ENCODE measurements around the gene FAM43B.

The FAM43B gene

GRCh38 chr1:20569523-20570098 lies 17.2 kb downstream of the FAM43B start:
- no peak for DNase-seq

DNA sequence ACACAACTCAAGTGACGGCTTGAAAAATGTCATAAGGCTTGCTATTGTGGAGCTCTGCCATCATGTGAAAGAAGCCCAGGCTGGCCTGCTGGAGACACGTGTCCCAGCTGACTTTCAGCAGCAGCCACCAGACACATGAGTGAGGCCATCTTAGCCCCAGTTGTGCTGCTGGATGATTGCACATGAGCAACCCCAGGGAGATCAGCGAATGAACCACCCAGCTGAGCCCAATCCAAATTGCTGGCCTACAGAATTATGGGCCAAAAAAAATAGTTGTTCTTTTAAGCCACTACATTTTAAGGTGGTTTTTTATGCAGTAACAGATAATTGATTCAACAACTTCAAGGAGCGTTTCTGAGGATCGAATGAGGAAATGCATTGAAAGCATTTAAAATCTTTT lies 19.1 kb downstream of the FAM43B start:
- no peak for TF ChIP-seq POLR2A (IDR thresholded peaks at IDR 0.05; ENCODE audit: low read length)
- no peak for TF ChIP-seq GATA1 (IDR thresholded peaks at IDR 0.05; ENCODE audit: low read depth, low read length)
- no peak for DNase-seq

More at GRCh38 chr1:20569523-20570098, 17.2 kb downstream of the FAM43B start:
- TF ChIP-seq POLR2A (IDR thresholded peaks at IDR 0.05; ENCODE audit: low read length) (no peak), GATA1 (IDR thresholded peaks at IDR 0.05; ENCODE audit: low read depth, low read length) (no peak)

- no peak for DNase-seq
Observed at GRCh38 chr1:20573987-20574386, 21.6 kb downstream of the FAM43B start.

DNA sequence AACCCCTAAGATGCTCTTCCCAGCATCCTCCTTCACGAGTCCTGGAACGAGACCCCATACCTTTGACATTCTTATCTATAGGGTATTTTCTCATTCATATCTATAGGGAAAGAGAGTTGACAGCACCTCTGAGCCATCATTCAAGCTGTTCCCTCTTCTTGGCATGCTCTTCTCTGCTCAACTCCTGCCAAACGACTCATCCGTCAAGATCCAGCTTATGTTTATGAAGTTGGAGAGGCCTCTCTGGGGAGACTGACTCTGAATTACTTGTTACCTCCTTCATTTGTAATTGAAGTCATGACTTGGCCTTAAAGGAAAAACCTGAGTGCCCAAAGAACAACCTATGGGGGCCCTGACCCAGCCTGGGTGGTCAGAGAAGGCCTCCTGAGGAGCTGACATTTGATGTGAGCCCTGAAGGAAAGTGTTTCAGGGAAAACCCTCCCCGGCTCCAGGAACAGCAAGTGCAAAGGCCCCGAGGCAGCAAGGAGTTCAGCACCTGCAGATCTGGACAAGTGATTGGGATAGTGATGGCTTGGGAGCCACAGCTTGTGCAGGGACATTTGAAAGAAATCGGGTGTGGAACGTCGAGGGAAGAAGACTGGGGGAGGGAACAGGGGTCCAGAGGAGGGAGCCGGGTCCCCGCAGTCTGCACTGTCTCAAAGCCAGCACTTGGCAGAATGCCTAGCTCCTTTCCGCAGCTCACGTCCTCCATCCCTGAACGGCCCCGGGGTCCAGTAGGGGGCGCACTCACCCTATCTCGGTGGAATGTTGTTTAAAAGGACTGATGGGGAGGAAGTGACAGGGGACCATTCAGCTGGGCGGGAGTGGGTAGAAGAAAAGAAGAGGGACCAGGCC lies 22.5 kb downstream of the FAM43B start:
- DNase-seq, result peak; percentile 76 to 84
- TF ChIP-seq GATA1 (IDR thresholded peaks at IDR 0.05; ENCODE audit: low read depth, low read length), result no peak
- no peak for TF ChIP-seq POLR2A (IDR thresholded peaks at IDR 0.05; ENCODE audit: low read length)

More at GRCh38 chr1:20573987-20574386, 21.6 kb downstream of the FAM43B start:
- TF ChIP-seq GATA1 (IDR thresholded peaks at IDR 0.05; ENCODE audit: low read depth, low read length) (no peak), POLR2A (IDR thresholded peaks at IDR 0.05; ENCODE audit: low read length) (no peak)

GRCh38 chr1:20575541-20576336 lies 23.4 kb downstream of the FAM43B start:
- TF ChIP-seq POLR2A (IDR thresholded peaks at IDR 0.05; ENCODE audit: low read length) (no peak), GATA1 (IDR thresholded peaks at IDR 0.05; ENCODE audit: low read depth, low read length) (no peak)
- no peak for DNase-seq

GRCh38 chr1:20578062-20578461 lies 25.7 kb downstream of the FAM43B start:
- no peak for TF ChIP-seq POLR2A (IDR thresholded peaks at IDR 0.05; ENCODE audit: low read length)
- TF ChIP-seq GATA1 (IDR thresholded peaks at IDR 0.05; ENCODE audit: low read depth, low read length), result no peak
- no peak for DNase-seq

GRCh38 chr1:20578721-20579395 lies 26.5 kb downstream of the FAM43B start:
- DNase-seq, result no peak
- no peak for TF ChIP-seq POLR2A (IDR thresholded peaks at IDR 0.05; ENCODE audit: low read length)
- TF ChIP-seq GATA1 (IDR thresholded peaks at IDR 0.05; ENCODE audit: low read depth, low read length), result no peak

DNA sequence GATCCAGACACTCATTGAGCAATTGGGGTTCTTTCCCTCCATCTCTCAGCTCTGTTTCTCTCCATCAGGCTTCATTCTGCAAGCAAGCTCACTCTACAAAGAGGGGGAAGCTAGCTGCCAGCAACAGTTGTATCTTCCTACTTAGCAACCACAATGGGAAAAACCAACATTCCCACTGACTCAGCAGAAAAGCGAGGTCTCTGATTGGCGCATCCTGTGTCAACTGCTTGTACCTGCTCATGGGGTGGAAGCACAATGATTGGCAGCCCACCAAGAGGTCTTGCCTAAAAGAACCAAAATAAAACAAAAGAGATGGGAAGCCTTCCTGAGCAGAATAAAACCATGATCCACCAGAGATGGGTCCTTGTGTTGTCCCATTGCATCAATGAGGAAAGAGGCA lies 32.5 kb downstream of the FAM43B start:
- no peak for DNase-seq
- TF ChIP-seq GATA1 (IDR thresholded peaks at IDR 0.05; ENCODE audit: low read depth, low read length) (no peak), POLR2A (IDR thresholded peaks at IDR 0.05; ENCODE audit: low read length) (no peak)

DNA sequence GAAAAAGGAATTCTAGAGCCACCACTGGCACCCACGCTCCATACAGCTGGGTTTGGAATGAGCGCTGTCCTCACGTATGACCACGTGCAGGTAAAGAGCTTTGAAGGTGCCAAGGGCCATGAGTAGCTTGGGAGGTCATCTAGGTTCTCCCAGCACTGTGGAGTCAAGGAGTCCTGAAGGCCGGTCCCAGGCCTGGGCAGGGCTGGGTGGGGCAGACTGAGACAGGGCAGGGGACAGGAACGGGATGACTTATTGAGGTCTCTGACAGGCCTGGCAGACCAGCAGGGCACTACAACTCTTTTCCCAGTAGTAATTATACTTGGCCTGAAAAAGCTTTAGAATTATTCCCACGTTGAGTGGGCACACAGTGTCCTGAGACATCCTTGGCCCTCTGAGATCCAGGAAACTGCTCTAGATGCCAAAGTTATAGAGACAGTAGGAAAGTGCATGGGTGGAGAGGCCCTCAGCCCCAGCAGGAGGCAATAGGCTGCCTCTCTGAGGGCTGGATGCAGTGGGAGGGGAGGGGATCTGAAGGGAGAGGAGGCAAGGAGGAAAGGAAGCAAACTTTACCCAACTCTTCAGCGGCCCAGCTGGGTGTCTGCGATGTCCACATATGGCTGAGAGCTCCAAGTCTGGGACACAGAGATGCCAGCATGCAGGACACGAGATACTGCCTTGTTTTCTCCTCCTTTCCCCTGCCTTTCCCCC lies 34.7 kb downstream of the FAM43B start:
- DNase-seq, result no peak

DNA sequence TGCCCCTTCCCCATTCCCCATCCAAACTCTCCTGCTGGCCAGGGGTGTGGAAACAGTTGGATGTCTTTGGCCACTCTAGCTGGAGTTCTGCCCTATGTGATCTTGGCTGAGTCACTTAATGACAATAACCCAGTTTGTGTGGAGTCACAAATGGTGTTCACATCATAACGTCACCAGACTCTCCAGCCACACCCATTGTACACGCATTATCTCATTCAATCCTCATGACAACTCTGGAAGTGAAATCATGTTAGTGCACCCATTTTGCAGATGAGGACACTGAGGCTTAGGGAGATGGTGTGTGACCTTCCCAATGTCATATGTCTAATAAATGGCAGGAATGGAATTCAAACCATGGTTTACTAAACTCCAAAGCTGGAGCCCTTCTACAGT lies 35.3 kb downstream of the FAM43B start:
- TF ChIP-seq GATA1 (IDR thresholded peaks at IDR 0.05; ENCODE audit: low read depth, low read length) (no peak), POLR2A (IDR thresholded peaks at IDR 0.05; ENCODE audit: low read length) (no peak)
- peak in 1 of 2 experiments; percentile 16 for DNase-seq

More for the DNA sequence above, 34.7 kb downstream of the FAM43B start:
- no peak for TF ChIP-seq POLR2A (IDR thresholded peaks at IDR 0.05; ENCODE audit: low read length)
- TF ChIP-seq GATA1 (IDR thresholded peaks at IDR 0.05; ENCODE audit: low read depth, low read length), result no peak

DNA sequence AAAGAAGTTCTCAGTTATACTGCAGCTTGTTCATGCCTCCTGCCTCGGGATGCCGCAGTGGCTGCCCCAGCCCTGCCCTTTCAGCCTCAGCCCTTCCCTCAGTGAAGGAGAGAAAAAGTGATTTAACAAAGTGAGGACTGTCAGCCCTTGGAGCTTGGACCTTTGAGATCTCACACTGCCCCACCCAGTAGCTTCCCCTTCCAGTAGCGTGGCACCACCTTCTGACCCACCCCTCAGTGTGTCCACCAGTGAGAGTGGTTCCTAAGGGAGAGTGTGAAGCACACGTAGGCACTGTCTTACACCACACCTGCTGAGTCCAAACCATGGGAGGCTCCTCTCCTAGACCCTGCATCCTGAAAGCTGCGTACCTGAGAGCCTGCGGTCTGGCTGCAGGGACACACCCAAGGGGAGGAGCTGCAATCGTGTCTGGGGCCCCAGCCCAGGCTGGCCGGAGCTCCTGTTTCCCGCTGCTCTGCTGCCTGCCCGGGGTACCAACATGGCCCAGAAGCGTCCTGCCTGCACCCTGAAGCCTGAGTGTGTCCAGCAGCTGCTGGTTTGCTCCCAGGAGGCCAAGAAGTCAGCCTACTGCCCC lies 36.4 kb downstream of the FAM43B start, which contains the start of gene CDA:
Gene CDA (plus strand): TSS at position 464 of the 592 bp plus-strand sequence. CDS start 33 bp downstream, at position 497.
- no peak for DNase-seq
- no peak for TF ChIP-seq POLR2A (IDR thresholded peaks at IDR 0.05; ENCODE audit: low read length)
- TF ChIP-seq GATA1 (IDR thresholded peaks at IDR 0.05; ENCODE audit: low read depth, low read length), result no peak
